GM20000 (cell line): ENCODE measurements around the gene HENMT1.

Source experiments
- DNase-seq: peaks from one replicate; pipeline ENCODE4 v3.0.0; 2012; ENCODE audit warnings: low spot score
- TF ChIP-seq, protein P1 (sequence below): IDR thresholded peaks from 2 replicates; pipeline ENCODE4 v1.5.1; 2012; ENCODE audit warnings: mild to moderate bottlenecking, control low read depth; ENCODE audit errors: extremely low read depth, missing control alignments

The HENMT1 gene

DNA sequence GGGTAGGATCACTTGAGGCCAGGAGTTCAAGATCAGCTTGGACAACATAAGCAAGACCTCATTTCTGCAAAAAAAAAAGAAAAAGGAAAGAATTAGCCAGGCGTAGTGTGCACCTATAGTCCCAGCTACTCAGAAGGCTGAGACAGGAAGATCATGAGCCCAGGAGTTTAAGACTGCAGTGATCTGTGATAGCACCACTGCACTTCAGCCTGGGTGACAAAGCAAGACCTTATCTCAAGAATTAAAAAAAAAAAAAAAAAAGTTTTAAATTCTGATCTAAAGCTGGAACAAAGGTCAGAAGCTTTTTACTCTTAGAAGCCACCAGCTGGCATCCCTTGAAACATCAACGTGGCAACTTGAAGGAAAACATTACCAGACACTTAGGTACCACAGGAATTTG is 45.3 kb downstream of the HENMT1 start:
- DNase-seq: no peak
- TF ChIP-seq, protein P1, sequence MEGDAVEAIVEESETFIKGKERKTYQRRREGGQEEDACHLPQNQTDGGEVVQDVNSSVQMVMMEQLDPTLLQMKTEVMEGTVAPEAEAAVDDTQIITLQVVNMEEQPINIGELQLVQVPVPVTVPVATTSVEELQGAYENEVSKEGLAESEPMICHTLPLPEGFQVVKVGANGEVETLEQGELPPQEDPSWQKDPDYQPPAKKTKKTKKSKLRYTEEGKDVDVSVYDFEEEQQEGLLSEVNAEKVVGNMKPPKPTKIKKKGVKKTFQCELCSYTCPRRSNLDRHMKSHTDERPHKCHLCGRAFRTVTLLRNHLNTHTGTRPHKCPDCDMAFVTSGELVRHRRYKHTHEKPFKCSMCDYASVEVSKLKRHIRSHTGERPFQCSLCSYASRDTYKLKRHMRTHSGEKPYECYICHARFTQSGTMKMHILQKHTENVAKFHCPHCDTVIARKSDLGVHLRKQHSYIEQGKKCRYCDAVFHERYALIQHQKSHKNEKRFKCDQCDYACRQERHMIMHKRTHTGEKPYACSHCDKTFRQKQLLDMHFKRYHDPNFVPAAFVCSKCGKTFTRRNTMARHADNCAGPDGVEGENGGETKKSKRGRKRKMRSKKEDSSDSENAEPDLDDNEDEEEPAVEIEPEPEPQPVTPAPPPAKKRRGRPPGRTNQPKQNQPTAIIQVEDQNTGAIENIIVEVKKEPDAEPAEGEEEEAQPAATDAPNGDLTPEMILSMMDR: no peak

DNA sequence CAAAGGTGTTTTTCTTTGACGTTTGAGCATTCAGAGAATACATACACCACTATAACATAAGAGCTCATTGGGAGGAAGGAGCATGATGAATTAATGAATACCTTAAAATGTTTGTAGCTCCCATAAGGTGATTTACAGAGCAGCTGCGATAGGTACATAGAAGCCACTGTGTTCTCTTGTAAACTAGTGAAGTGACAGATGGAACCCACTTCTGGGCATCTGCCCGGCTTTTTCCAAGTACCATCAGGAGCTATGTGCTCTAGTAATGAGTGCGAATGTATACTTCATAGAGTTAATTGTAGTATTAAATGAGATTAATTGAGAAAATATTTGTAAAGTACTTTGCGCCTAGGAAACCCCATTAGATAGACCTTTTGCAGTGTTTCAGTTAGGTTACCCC is 48.4 kb downstream of the HENMT1 start:
- TF ChIP-seq, protein P1: no peak
- DNase-seq: no peak

DNA sequence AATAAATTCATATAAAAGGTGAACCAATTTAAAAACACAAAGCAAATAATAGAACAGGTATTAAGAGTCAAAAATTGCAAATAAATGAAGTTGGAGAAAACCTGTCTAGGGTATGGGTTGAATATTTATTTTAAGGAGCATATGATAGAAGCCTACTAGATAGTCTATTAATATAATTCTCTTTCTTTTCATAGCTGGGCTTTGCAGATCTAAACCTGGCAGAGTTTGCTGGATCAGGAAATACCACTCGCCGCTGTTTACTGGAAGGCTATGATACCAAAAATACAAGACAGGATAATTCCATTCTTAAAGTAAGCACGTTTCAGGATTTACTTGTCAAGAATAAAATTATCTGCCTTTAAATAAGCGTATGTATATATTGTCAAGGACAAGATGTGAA is 48.9 kb downstream of the HENMT1 start:
- TF ChIP-seq, protein P1: no peak
- no peak for DNase-seq

DNA sequence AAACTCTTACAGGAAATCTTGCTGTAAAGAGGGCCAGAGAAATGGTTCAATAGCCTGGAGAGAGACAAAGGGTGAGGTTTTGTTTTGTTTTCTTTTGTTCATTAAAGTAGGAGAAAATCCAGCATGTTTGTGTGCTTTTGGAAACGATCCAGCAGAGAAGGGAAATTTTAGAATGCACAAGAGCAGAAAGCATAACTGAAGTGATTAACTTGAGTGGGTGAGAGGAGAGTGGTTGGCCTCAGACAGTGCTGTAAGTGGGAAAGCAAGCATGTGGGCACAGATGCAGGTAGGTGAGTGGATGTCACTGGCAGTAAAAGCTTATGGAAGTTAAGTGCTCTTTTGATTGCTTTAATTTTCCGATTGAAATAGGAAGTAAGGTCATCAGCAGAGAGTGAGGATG is 50.8 kb downstream of the HENMT1 start:
- TF ChIP-seq, protein P1: no peak

DNA sequence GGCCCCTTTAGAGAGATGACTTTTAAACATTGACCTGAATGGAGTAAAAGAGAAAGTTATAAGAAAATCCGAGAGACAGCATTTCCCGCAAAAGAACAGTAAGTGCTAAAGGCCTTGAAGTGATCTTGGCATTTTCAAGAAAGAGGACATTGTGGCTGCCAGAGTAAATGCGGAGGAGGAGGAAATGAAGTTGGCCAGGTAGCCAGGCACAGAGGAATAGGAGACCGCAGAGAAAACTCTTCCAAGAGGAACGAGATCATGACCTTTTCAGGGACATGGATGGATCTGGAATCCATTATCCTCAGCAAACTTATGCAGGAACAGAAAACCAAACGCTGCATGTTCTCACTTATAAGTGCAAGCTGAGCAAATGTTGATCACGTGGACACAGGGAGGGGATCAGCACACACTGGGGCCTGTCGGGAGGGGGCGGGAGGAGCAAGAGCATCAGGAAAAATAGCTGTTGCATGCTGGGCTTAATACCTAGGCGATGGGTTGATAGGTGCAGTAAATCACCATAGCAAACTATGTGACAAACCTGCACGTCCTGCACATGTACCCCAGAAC is 51.3 kb downstream of the HENMT1 start:
- DNase-seq: no peak
- TF ChIP-seq, protein P1: no peak

More for the DNA sequence above, 50.8 kb downstream of the HENMT1 start:
- no peak for DNase-seq

DNA sequence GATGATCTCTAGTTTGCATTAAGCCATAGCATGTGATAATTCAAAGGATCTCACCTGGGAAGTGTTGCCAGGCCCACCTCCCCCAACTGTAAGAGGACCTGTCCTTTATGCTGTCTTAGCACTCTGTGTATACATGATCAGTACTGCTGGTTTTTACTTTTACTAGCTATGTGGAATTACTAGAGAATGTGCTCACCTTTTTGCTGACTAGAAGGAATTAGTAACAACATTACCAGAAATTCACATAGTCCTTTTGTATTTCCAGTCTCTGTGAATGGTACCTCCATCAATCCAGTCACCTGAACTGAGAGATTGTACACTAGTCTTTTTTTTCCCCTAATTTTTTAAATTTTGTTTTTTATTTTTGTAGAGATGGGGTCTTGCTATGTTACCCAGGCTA is 54.4 kb downstream of the HENMT1 start:
- no peak for DNase-seq
- TF ChIP-seq, protein P1: no peak

DNA sequence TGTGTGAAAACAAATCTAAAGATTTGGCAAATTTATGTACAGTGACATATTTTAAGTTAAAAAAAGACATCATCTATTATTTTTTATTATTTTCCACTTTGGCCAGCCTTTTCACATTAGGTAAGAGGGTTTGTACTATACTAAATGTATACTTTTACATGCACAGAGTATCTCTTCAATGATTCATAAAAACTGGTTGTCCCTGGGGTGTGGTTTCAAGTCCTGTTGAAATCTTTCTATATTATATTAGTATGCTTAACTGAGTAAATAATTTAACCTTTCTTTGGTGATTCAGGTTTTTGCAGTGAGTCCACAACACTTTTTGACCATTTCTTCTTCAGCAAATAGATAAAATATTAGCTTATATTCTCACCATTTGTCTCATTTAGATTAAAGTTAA is 55.3 kb downstream of the HENMT1 start:
- no peak for DNase-seq
- TF ChIP-seq, protein P1: no peak
